Calu3 (cell line): ENCODE measurements around the gene FBXO27. TPM values are rescaled to one million over a fixed set of nuclear protein-coding genes. Genes with fewer than 3 reads are reported as not detected.
A peak's percentile ranks its signal among the peaks of the same experiment; 100 is the strongest.

Experiments used
- BruUV-seq: library from RNA; stranded (reverse); fragments of 400-500 nt; replicated peaks from 2 replicates; lab custom pipeline; 2021; lab: Mats Ljungman, UMichigan
- CTCF ChIA-PET: fragments of 300-600 bp; sonication (Branson Sonifier 250); formaldehyde crosslinking; loops from one replicate; lab custom pipeline; 2022; ENCODE audit warnings: antibody characterized with exemption; lab: Charles Lee
- DNase-seq: peaks from one replicate; pipeline ENCODE4 v3.0.0; 2022
- H3K27ac Mint-ChIP-seq: one replicate; pipeline ENCODE4 v1.8.0; 2022; ENCODE audit warnings: mixed read lengths; ENCODE audit not compliant: unreplicated experiment
- H3K27me3 Mint-ChIP-seq: one replicate; pipeline ENCODE4 v1.8.0; 2022; ENCODE audit warnings: mixed read lengths; ENCODE audit not compliant: unreplicated experiment
- H3K36me3 Mint-ChIP-seq: one replicate; pipeline ENCODE4 v1.8.0; 2022; ENCODE audit warnings: mild to moderate bottlenecking, moderate library complexity, mixed read lengths; ENCODE audit not compliant: insufficient read depth, unreplicated experiment
- H3K4me1 Mint-ChIP-seq: one replicate; pipeline ENCODE4 v1.8.0; 2022; ENCODE audit warnings: mild to moderate bottlenecking, low read depth, mixed read lengths; ENCODE audit not compliant: unreplicated experiment
- H3K4me3 Mint-ChIP-seq: one replicate; pipeline ENCODE4 v1.8.0; 2022; ENCODE audit warnings: mild to moderate bottlenecking, low read depth, moderate library complexity, mixed read lengths; ENCODE audit not compliant: unreplicated experiment
- H3K9me3 Mint-ChIP-seq: one replicate; pipeline ENCODE4 v1.8.0; 2022; ENCODE audit warnings: low read depth, mixed read lengths; ENCODE audit not compliant: unreplicated experiment
- intact Hi-C: fragments of 100-400 bp; cut with micrococcal nuclease; formaldehyde crosslinking; loops from one replicate; pipeline ENCODE4 v1.10.0; 2022; ENCODE audit not compliant: unreplicated experiment
- total RNA-seq: library from RNA; stranded (reverse); gene quantifications from 2 replicates; pipeline ENCODE4 v1.2.3, GENCODE V29; 2022
- TF ChIP-seq, protein P1 (sequence below): fragments of 200-600 bp; IDR thresholded peaks from one replicate; pipeline ENCODE4 v1.8.0; 2022; ENCODE audit warnings: antibody characterized with exemption; ENCODE audit not compliant: unreplicated experiment

Gene FBXO27
- total RNA-seq, 1 experiment from 2014 or later: 14.6 TPM

DNA sequence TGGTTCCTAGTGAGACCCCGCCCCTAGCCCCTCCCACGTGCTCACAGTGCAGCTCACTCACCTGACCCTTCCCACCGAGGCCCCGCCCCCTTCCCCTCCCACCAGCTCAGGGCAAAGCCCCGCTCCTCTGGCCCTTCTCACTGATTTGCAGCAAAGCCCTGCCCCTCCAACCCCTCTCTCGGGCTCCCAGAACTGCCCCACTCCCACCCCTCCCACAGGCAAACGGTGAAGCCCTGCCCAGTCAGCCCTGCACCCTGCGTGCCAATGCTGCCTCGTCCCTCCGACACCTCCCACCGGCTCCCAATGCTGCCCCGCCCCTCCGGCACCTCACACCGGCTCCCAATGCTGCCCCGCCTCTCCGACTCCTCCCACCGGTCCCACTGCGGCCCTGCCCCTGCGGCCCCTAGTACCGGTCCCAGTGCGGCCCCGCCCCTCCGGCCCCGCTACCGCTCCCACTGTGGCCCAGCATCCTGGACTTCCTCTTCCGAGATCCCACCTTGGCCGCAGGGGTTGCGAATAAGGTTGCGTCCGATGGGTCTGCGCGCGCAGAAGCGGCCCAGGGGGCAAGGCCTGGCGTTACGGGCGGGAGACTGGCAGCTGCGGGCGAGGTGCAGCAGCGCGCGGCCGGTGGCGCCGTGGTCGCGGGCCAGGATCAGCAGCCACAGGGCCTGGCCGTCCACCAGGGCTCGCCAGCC is 834 bp downstream of the FBXO27 start:
- intact Hi-C loops: no loop called here

DNA sequence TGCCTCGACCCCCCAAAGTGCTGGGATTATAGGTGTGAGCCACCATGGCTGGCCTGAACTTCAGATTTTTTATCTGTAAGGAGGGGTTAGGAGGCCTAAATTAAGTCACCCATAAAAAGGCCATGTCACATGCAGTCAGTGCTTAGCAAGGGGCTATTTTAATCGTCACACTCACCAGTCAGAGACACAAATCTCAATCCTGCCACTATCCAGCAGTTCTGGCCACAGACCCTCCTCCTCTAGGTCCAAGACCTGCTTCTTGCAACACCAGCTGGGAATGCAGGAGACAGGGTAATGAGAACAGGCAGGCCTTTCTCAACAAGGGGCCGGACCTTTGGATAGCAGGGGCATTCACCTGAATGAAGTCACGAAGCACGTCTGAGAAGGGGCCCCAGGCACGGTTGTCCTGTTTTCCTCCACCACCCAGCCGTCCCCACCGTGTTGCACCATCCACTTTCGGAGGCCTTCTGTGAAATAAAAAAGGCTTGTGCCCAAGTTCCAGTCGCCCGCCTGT is 1.4 kb downstream of the FBXO27 start:
- Mint-ChIP-seq H3K4me1 (peaks cover 14% of the 10 kb centered on the region), H3K9me3 (peaks cover 3% of the 10 kb centered on the region), H3K27me3 (no peaks in the 10 kb centered on the region), H3K4me3 (peak overlapping the region; percentile 78), H3K27ac (peak overlapping the region; percentile 79), H3K36me3 (peaks cover 41% of the 10 kb centered on the region)
- CTCF ChIA-PET: interaction anchor here (0.6 to 1.5 kb wide), 8 partner anchors 35 to 594 kb away, joined by 3 to 6 read pairs (median 4); partner anchors contain the start of gene NFKBIB
- DNase-seq: no peak
- TF ChIP-seq, protein P1, sequence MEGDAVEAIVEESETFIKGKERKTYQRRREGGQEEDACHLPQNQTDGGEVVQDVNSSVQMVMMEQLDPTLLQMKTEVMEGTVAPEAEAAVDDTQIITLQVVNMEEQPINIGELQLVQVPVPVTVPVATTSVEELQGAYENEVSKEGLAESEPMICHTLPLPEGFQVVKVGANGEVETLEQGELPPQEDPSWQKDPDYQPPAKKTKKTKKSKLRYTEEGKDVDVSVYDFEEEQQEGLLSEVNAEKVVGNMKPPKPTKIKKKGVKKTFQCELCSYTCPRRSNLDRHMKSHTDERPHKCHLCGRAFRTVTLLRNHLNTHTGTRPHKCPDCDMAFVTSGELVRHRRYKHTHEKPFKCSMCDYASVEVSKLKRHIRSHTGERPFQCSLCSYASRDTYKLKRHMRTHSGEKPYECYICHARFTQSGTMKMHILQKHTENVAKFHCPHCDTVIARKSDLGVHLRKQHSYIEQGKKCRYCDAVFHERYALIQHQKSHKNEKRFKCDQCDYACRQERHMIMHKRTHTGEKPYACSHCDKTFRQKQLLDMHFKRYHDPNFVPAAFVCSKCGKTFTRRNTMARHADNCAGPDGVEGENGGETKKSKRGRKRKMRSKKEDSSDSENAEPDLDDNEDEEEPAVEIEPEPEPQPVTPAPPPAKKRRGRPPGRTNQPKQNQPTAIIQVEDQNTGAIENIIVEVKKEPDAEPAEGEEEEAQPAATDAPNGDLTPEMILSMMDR: no peak
- intact Hi-C loops: no loop called here
- BruUV-seq: TSS peak; percentile 75

More for the DNA sequence above, 834 bp downstream of the FBXO27 start:
- H3K27ac Mint-ChIP-seq: peak overlapping the region; percentile 79
- DNase-seq: peak; percentile 100
- no peaks in the 10 kb centered on the region for H3K27me3 Mint-ChIP-seq
- H3K4me3 Mint-ChIP-seq: peak overlapping the region; percentile 78
- BruUV-seq: no TSS peak
- TF ChIP-seq, protein P1: no peak
- peaks cover 41% of the 10 kb centered on the region for H3K36me3 Mint-ChIP-seq
- H3K9me3 Mint-ChIP-seq: peaks cover 3% of the 10 kb centered on the region
- CTCF ChIA-PET: interaction anchor here (0.5 to 1.5 kb wide), 9 partner anchors 36 to 595 kb away, joined by 3 to 6 read pairs (median 5); partner anchors contain the start of gene NFKBIB
- H3K4me1 Mint-ChIP-seq: peaks cover 14% of the 10 kb centered on the region

DNA sequence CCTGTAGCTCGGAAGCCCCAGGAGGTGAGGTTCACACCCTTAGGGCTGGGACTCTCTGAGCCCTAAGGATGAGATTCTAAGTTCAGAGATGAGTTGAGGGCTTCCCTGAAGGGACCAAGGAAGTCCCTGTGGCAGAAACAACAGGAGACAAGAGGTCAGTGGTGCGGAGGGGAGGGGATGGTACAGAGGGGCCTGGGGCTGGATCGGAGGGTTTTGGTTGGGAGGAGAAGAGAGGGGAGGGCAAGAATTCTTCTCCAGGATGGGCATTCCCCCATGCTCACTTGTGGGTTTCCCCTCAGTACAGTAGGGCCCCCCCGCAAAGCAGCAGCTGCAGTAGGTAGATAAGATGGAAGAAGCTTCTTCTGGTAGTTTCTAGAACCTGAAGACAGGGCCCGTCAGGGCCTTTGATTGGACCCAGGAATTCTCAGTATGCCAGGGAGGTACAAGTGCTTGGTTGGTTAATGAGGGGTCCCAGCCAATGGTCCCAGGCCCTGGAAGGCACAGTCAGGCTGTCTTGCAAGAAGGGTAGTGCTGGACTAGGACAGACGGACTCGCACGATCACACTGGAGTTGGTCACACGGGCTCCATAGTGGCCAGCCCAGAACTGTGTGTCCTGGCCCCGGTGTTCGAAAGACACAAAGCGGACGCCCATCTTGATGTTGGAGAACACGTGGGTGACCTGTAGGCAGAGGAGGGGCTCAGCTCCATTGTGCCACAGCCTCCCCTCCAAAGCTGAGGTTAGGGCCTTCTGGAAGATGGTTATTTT is 7.3 kb downstream of the FBXO27 start:
- TF ChIP-seq, protein P1: no peak
- Mint-ChIP-seq H3K36me3 (peaks cover 10% of the 10 kb centered on the region), H3K4me1 (no peaks in the 10 kb centered on the region), H3K9me3 (peaks cover 3% of the 10 kb centered on the region), H3K27ac (no peak overlapping the region), H3K4me3 (no peak overlapping the region), H3K27me3 (no peaks in the 10 kb centered on the region)
- DNase-seq: no peak
- BruUV-seq: no TSS peak
- intact Hi-C loops: no loop called here
- CTCF ChIA-PET: interaction anchor here (0.9 kb wide), 1 partner anchor 62 kb away, joined by 3 read pairs; no protein-coding TSS in a partner anchor

DNA sequence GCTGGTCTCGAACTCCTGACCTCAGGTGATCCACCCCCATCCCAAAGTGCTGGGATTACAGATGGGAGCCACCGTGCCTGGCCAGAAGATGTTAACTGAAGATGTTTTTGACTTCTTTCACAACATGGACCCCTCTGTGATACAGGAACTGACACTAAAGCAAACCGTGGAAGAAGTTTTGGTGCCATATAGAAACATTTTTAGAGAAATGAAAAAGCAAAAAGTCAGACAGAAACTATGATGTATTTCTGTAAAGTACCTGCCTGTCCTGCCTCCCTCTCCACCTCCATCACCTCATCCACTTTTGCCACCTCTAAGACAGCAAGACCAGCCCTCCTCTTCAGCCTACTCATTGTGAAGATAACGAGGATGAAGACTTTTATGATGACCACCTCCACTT is 11.3 kb downstream of the FBXO27 start:
- H3K36me3 Mint-ChIP-seq: no peaks in the 10 kb centered on the region
- no peaks in the 10 kb centered on the region for H3K9me3 Mint-ChIP-seq
- no peak for DNase-seq
- TF ChIP-seq, protein P1: no peak
- intact Hi-C loops: no loop called here
- no peaks in the 10 kb centered on the region for H3K4me1 Mint-ChIP-seq
- H3K27me3 Mint-ChIP-seq: no peaks in the 10 kb centered on the region
- CTCF ChIA-PET: no interaction called here
- H3K4me3 Mint-ChIP-seq: no peak overlapping the region
- BruUV-seq: no TSS peak
- no peak overlapping the region for H3K27ac Mint-ChIP-seq
